NT2/D1 (cell line): ENCODE data around the gene PHACTR2.

ENCODE experiments used
- SUZ12 ChIP-seq: IDR thresholded peaks from 2 replicates; pipeline ENCODE4 v1.6.1; 2011; ENCODE audit not compliant: insufficient read length, insufficient read depth; ENCODE audit errors: extremely low read depth
- YY1 ChIP-seq: IDR thresholded peaks from 2 replicates; pipeline ENCODE4 v1.6.1; 2011; ENCODE audit not compliant: insufficient read length, insufficient read depth
- ZNF274 ChIP-seq: IDR thresholded peaks from 2 replicates; pipeline ENCODE4 v1.6.1; 2011; ENCODE audit warnings: mild to moderate bottlenecking, low read depth, low read length

DNA sequence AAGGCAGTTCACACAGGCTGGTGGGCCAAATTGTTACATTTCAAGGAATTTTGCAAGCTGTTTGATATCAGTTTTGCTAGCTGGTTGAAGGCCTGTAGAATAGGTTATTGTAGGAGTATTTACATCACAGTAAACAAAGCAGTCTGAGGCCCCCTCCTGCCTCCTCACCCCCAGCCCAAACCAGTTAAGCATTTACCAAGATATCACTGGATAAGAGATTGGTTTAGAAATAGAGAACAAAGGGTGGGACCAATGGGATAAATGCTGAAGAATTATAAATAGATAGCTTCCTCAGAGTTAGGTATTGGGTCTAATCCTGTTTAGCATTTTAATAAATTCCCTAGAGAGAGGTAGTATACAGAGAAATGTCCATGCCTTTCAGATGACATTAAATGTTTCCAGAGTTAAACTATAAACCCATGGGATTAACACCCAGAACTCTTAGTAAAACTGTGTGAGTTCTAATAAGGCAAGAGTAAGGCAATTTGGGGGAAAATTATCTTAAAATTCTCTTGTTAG is 2.3 kb upstream of the PHACTR2 start:
- TF ChIP-seq ZNF274 (no peak), YY1 (no peak), SUZ12 (no peak)
